Stimulated activated naive B cell treated with anti-CD40 and anti-IgM and Interleukin-4, amounts not matched to agents 10 μg/mL and 1 μg/mL and 100 μg/mL, for 72 hours (primary cell): Measurements from ENCODE around the gene PLD6.

ENCODE experiments used
- ATAC-seq, 2 donors: fragments of 150-1000 bp; cut with Tn5 transposase; replicated peaks; 2 replicates each; pipeline ENCODE4 v1.10.0; 2021; ENCODE audit warnings: moderate library complexity in 1 of 2
- DNase-seq: peaks from one replicate; pipeline ENCODE4 v3.0.0; 2021
- H3K27ac Mint-ChIP-seq: one replicate; pipeline ENCODE4 v1.8.0; 2022; ENCODE audit warnings: mild to moderate bottlenecking, mixed read lengths
- H3K27me3 Mint-ChIP-seq, 2 donors: one replicate each; pipeline ENCODE4 v1.8.0; 2022; ENCODE audit warnings: mixed read lengths in 2 of 2
- H3K36me3 Mint-ChIP-seq, 2 donors: one replicate each; pipeline ENCODE4 v1.8.0; 2022; ENCODE audit warnings: mixed read lengths in 2 of 2, mild to moderate bottlenecking in 1 of 2
- H3K4me1 Mint-ChIP-seq, 2 donors: one replicate each; pipeline ENCODE4 v1.8.0; 2022; ENCODE audit warnings: mixed read lengths in 2 of 2, mild to moderate bottlenecking in 1 of 2
- H3K4me3 Mint-ChIP-seq, 2 donors: one replicate each; pipeline ENCODE4 v1.8.0; 2022; ENCODE audit warnings: mild to moderate bottlenecking in 2 of 2, mixed read lengths in 2 of 2, moderate library complexity in 1 of 2
- H3K9me3 Mint-ChIP-seq, 2 donors: one replicate each; pipeline ENCODE4 v1.8.0; 2022; ENCODE audit warnings: mixed read lengths in 2 of 2, mild to moderate bottlenecking in 1 of 2

The PLD6 gene

DNA sequence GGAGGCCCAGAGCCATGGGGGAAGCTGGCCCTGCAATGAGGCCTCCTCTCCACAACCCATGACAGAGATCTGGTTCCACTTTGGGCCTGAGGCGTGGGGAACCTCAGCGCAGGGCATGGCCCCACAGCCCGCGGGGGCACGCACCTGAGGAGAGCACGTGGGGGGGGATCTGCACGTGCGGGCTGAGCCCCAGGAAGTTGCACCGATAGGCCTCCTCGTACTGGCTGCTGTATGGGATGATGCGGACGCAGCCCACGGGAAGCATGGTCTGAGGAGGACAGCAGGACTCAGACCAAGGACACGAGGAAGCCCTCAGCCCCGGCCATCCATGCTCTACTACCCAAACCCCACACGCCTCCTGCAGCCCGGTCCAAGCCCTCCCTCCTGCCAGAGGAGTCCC lies 10.1 kb upstream of the PLD6 start:
- Mint-ChIP-seq H3K36me3 (peaks cover 52 to 63% of the 10 kb centered on the region in 2 donors), H3K27me3 (no peaks in the 10 kb centered on the region), H3K4me1 (no peaks in the 10 kb centered on the region), H3K9me3 (no peaks in the 10 kb centered on the region), H3K27ac (no peak overlapping the region), H3K4me3 (no peak overlapping the region)
- no peak for ATAC-seq
- DNase-seq, result no peak

DNA sequence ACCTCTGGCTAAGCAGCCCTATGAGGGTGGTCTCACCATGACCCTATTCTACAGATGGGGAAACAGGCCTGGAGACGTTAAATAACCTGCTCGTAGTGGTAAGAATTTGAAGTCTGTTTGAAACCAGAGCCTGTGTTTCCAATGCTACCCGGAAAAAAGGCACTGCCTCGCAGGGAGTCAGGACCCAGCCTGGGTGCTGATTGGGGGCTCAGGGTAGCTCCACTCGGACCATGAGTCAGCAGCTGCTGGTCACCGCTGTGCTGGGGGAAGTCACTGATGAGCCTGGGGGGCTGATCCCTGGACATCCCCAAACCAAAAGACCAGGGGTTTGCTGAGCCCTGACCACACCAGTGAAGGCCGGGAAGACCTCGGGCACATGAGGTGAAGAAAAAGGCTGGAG lies 9.4 kb upstream of the PLD6 start:
- Mint-ChIP-seq H3K4me3 (no peak overlapping the region), H3K4me1 (no peaks in the 10 kb centered on the region), H3K36me3 (peaks cover 51 to 59% of the 10 kb centered on the region in 2 donors), H3K27ac (no peak overlapping the region), H3K9me3 (no peaks in the 10 kb centered on the region), H3K27me3 (no peaks in the 10 kb centered on the region)
- DNase-seq (no peak), ATAC-seq (no peak)

DNA sequence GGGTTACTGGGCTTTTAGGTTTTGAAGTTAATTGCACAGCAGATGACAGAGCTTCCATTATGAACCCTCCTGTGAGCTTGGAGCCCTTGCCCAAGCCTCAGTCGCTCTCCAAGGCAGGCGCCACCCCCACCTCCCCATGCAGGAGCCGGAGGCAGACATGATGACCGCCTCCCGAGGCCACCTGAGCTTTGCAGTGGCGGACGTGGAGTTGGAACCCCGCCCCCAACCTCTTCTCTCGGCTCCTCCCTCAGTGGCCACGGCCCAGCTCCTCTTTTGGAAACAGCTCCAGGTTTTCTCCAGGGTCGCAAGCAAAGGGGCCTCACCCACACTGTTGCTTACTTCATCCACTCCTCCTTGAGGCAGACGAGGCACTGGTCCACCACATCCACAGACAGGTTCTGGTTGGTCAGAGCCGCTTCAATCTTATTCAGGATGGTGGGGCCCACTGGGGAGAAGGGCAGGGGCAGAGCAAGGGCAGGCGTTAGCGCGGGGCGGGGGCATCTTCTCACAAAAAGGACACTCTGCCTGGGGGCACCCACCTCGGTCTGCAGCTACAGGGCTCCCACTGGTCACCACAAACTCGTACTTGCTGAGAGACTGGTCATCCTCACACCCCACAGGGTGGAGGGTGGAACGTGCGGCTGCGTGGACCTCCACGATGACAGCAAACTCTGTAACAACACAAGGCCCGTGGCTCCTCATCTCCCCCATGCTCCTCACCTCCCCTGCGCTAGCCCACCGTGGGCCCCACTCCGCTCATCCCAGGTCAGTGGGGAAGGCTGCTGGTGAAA lies 8.7 kb upstream of the PLD6 start:
- Mint-ChIP-seq H3K4me1 (no peaks in the 10 kb centered on the region), H3K4me3 (no peak overlapping the region), H3K27me3 (no peaks in the 10 kb centered on the region), H3K36me3 (peaks cover 44 to 52% of the 10 kb centered on the region in 2 donors), H3K27ac (no peak overlapping the region), H3K9me3 (no peaks in the 10 kb centered on the region)
- DNase-seq (no peak), ATAC-seq (no peak)

DNA sequence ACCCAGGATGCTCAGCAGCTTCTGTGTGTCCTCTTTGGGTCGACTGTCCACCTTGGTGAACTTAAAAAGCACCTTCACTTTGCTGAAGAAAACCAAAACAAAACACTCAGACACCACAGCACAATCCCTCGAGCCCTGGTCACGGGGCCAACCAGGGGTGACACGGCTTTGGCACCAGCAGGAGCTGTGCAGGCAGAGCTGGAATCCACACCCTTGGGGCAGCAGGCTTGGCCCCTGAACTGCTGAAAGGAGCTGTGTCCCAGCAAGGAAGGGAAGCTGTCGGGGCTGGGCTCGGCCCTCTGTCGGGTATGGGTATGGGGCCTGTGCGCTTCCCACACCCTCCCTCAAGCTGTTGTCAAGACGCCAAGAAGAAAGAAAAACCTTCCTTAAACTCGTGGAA lies 7.6 kb upstream of the PLD6 start:
- no peak overlapping the region for H3K4me3 Mint-ChIP-seq
- ATAC-seq, result no peak
- no peaks in the 10 kb centered on the region for H3K27me3 Mint-ChIP-seq
- H3K27ac Mint-ChIP-seq, result no peak overlapping the region
- peaks cover 38 to 46% of the 10 kb centered on the region in 2 donors for H3K36me3 Mint-ChIP-seq
- H3K9me3 Mint-ChIP-seq, result no peaks in the 10 kb centered on the region
- DNase-seq, result no peak
- no peaks in the 10 kb centered on the region for H3K4me1 Mint-ChIP-seq

DNA sequence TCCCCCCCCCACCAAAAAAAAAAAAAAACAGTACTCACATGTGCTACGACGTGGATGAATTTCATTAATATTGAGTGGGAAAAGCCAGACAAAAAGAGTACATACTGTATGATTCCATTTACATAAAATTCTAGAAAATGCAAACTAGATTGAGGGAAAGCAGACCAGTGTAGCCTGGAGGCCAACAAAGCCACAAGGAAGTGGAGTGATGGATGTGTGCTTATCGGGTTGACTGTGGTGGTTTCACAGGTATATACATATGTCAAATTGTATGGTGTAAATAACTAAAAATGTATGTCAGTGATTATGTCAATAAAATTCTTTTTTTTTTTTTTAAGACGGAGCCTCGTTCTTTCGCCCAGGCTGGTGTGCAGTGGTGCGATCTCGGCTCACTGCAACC lies 1.9 kb upstream of the PLD6 start:
- Mint-ChIP-seq H3K27ac (no peak overlapping the region), H3K36me3 (peaks cover 20 to 26% of the 10 kb centered on the region in 2 donors), H3K4me3 (no peak overlapping the region), H3K27me3 (no peaks in the 10 kb centered on the region), H3K4me1 (peaks cover 17 to 32% of the 10 kb centered on the region in 2 donors), H3K9me3 (peaks cover 0 to 5% of the 10 kb centered on the region in 2 donors)
- ATAC-seq (no peak), DNase-seq (no peak)

DNA sequence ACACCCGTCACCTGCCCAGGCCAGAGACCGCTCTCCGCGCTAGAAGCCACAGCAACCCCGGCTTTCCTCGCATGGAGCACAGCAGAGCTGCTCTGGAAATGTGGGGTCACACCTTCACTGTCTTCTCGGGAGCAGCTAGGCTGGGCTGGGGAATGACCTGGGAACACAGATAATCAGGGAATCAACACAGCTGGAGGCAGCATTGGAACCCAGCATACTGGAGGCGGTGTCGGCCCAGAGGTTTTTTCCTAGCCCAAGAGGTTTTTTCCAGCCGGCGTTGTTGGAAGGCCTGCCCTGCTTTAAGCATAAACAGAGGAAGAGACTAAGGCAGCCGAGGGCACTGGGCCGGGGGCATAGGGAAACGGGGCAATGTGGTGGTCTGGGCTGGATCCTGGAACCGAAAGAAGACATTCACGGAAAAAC lies 791 bp upstream of the PLD6 start:
- ATAC-seq, result no peak
- H3K4me1 Mint-ChIP-seq, result peaks cover 17 to 32% of the 10 kb centered on the region in 2 donors
- peak overlapping the region; percentile 76 to 89 for H3K4me3 Mint-ChIP-seq
- peaks cover 0 to 5% of the 10 kb centered on the region in 2 donors for H3K9me3 Mint-ChIP-seq
- no peaks in the 10 kb centered on the region for H3K27me3 Mint-ChIP-seq
- peaks cover 23 to 30% of the 10 kb centered on the region in 2 donors for H3K36me3 Mint-ChIP-seq
- DNase-seq, result no peak
- H3K27ac Mint-ChIP-seq, result peak overlapping the region; percentile 92

DNA sequence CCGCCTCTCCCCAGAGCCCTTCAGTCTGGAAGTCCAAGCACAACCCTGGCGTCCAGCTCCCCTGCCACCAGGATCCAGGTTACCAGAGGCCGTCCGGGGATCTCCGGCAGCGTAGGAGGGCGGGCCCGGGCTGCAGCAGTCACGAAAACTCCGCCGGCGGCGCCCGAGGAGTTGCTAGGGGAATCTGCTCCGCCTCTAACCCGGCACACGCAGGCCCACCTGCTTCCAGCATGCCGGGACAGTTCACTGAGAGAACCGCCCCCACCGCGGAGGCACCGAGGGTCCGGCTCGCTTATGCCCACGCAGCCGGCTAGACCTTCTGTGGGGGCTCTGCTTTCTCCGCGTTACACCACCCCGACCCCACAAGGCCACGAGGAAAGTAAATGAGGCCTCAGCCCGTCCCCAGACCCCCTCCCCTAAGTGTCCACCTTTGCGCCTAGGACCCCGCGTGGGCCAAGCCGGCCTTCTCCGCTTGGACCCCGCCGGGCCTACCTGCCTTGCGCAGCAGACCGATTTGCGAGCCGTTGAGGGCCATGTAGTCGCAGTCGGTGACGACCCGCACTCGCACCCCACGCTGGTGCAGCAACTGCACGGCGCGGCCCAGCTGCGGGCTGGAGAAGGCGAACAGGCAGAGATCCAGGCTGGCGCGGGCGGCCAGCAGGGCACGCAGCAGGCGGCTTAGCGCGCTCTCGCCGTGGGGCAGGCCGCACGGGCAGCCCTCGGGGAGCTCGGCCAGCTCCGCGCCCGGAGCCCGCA lies 587 bp downstream of the PLD6 start:
- peaks cover 17 to 32% of the 10 kb centered on the region in 2 donors for H3K4me1 Mint-ChIP-seq
- peak; percentile 67 for DNase-seq
- H3K36me3 Mint-ChIP-seq, result peaks cover 27 to 34% of the 10 kb centered on the region in 2 donors
- peak overlapping the region; percentile 97 for H3K27ac Mint-ChIP-seq
- peak; percentile 64 to 74 for ATAC-seq
- peak overlapping the region; percentile 87 to 89 for H3K4me3 Mint-ChIP-seq
- H3K9me3 Mint-ChIP-seq, result peaks cover 0 to 5% of the 10 kb centered on the region in 2 donors
- no peaks in the 10 kb centered on the region for H3K27me3 Mint-ChIP-seq

DNA sequence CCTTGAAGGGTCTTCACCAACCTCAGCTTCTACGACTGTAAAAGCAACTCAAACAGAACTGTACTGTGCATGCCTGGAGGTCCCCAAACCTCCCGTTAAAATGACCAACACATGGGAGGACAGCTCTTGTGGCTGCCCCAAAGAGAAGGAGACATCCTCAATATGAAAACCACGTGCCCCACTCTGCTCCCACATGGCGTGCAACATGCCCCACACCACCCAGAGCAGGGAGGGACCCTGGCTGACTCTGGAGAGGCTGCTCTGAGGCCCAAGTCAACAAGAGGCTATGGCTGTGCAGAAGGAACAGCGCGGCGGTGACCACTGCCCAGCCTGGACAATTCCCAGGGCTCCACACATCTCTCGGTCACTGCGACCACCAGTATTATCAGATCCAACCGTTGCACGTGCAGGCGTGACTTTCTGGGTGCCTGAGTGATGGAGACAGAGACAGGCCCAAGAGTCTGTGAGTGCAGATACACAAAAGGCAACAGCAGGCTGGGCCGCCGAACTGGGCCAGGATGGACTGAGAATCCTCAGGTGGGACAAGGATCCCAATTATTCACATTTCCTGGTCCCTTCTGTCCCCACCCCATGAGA lies 1.4 kb downstream of the PLD6 start:
- Mint-ChIP-seq H3K9me3 (peaks cover 0 to 5% of the 10 kb centered on the region in 2 donors), H3K27ac (peak overlapping the region; percentile 97), H3K27me3 (no peaks in the 10 kb centered on the region), H3K36me3 (peaks cover 29 to 41% of the 10 kb centered on the region in 2 donors), H3K4me3 (peak overlapping the region; percentile 87 to 89), H3K4me1 (peaks cover 20 to 36% of the 10 kb centered on the region in 2 donors)
- DNase-seq (no peak), ATAC-seq (no peak)

DNA sequence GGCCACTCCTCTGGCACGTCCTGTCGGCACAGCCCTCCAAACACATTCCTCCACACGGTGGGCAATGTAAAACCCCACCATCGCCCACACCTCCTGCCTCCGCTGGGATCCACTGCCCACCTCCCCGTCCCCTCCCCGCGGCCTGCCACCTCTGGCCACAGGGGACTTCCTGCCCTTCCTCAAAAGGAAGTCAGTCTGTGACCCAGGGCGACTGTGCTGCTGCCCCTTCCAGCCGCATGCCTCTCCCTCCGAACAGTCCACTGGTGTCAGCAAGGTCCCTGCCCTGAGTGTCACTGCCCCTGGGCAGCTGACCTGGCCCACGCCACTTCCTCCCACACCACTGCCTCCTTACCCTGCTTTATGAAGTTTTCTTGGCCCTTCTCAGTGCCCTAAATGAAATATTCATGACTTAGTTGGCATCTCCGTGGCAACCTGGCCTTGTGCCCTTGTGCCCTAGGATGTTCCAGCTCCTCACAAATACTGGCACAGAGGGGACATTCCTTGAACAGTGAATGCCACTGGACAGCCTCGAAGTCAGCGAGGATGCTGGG lies 2.0 kb downstream of the PLD6 start:
- Mint-ChIP-seq H3K27me3 (no peaks in the 10 kb centered on the region), H3K27ac (no peak overlapping the region), H3K36me3 (peaks cover 29 to 43% of the 10 kb centered on the region in 2 donors), H3K9me3 (peaks cover 0 to 5% of the 10 kb centered on the region in 2 donors), H3K4me3 (peak overlapping the region; percentile 87 to 89), H3K4me1 (peaks cover 20 to 38% of the 10 kb centered on the region in 2 donors)
- DNase-seq (no peak), ATAC-seq (no peak)

DNA sequence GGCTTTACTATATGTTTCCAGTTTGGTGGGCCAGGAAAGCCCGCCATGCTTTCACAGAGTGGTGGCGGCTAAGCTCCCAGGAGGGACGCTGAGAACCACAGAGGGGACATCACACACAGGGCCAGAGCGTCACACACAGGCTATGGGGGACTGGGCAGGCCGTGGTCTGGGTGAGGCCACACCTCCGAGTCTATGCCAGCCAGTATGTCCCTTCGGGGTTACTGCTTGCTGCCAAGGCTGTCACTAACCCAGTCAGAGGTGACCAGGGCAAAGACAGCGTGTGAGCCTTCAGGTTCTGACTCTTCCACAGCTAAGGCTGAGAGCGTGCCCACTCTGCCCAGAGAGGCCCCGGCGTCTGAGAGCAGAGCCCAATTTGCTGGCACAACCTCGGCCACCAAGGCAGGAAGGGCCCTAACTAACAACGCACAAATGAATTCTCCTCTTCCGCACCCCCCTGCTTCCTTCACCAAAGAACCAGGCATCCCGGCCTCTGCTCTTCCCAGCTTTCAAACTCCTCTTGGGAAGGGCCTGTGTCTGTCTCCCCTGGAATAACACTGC lies 2.9 kb downstream of the PLD6 start:
- no peak overlapping the region for H3K27ac Mint-ChIP-seq
- no peak overlapping the region for H3K4me3 Mint-ChIP-seq

DNA sequence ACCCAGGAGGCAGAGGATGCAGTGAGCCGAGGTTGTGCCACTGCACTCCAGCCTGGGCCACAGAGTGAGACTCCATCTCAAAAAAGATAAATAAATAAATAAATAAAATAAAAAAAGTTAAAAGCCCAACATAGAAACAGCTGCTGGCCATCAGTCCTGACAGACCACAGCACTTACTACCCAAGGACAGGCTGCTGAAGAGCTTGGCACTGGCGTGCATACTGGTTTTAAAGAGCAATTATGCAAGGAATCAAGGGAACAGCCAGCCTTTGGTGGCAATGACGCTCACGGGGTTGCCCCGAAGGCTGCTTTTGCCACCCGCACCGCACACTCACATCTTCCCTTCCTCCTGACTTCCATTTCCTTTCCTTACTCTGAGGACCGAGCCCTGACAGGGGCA lies 4.2 kb downstream of the PLD6 start:
- Mint-ChIP-seq H3K36me3 (peaks cover 32 to 56% of the 10 kb centered on the region in 2 donors), H3K4me1 (peaks cover 21 to 38% of the 10 kb centered on the region in 2 donors), H3K27me3 (no peaks in the 10 kb centered on the region), H3K9me3 (peaks cover 0 to 5% of the 10 kb centered on the region in 2 donors), H3K4me3 (no peak overlapping the region), H3K27ac (no peak overlapping the region)
- ATAC-seq (no peak), DNase-seq (no peak)

More for the DNA sequence above, 2.9 kb downstream of the PLD6 start:
- peaks cover 0 to 5% of the 10 kb centered on the region in 2 donors for H3K9me3 Mint-ChIP-seq
- DNase-seq (no peak), ATAC-seq (no peak)
- H3K27me3 Mint-ChIP-seq, result no peaks in the 10 kb centered on the region
- peaks cover 29 to 45% of the 10 kb centered on the region in 2 donors for H3K36me3 Mint-ChIP-seq
- peaks cover 20 to 38% of the 10 kb centered on the region in 2 donors for H3K4me1 Mint-ChIP-seq

DNA sequence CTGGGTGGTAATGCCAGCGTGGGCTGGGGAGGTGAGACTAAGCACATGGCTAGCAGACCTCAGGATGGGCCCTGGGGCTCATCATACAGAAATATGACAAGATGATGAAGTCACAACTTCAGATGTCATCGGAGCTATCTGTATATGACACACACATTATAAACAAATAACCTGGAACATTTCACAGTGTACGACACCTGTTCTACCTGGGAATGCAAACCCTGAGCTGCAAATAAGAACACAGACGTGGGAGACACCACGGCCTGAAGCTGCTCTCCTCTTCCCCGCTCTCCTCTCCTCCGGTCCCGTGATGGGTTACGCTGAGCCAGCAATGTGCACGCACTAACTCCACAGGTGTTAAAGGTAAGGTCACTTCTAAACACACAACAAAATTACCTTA lies 4.9 kb downstream of the PLD6 start:
- ATAC-seq (no peak), DNase-seq (no peak)
- peaks cover 32 to 56% of the 10 kb centered on the region in 2 donors for H3K36me3 Mint-ChIP-seq
- H3K27ac Mint-ChIP-seq, result no peak overlapping the region
- peaks cover 17 to 31% of the 10 kb centered on the region in 2 donors for H3K4me1 Mint-ChIP-seq
- no peak overlapping the region for H3K4me3 Mint-ChIP-seq
- H3K9me3 Mint-ChIP-seq, result peaks cover 0 to under 1% of the 10 kb centered on the region in 2 donors
- no peaks in the 10 kb centered on the region for H3K27me3 Mint-ChIP-seq

DNA sequence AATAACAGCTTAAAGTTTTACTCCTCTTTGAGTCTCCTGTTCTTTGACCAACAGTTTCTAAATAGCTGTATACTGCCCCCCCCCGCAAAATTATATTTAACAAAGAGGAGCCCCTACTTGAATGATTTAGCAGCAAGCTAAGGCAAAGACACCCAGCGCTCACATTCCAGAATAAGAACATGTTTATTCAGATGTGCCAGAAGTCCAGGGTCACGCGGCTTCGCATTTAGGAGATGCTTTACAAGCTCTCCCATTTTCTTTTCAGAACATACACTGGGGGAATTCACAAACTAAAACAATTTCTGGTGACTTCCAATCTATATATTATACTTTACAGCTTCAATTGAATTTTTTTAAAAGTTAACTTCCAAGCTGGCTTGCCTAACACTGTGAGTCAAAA lies 5.3 kb downstream of the PLD6 start:
- Mint-ChIP-seq H3K36me3 (peaks cover 32 to 56% of the 10 kb centered on the region in 2 donors), H3K9me3 (no peaks in the 10 kb centered on the region), H3K27ac (no peak overlapping the region), H3K27me3 (no peaks in the 10 kb centered on the region), H3K4me3 (no peak overlapping the region), H3K4me1 (peaks cover 17 to 30% of the 10 kb centered on the region in 2 donors)
- DNase-seq (no peak), ATAC-seq (no peak)

DNA sequence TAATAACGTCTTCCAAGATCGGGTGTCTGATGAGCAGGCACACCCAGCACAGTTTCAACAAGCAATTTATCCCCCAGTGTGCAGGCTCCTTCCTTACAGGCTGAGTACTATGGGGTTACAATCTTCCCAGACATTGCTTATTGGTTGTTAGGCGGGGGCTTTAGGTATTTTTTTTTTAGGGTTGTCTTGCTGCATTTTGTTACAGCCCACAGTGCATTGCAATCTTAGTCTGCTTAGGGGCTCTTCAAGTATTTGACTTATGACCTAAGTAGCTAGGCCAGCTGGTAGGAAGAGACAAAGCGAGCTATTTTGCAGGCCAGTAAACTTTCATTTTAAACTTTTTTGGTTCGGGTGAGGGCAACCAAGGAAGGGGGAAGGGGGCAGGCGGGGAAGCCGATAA lies 5.8 kb downstream of the PLD6 start:
- no peak overlapping the region for H3K4me3 Mint-ChIP-seq
- no peak for DNase-seq
- peaks cover 32 to 56% of the 10 kb centered on the region in 2 donors for H3K36me3 Mint-ChIP-seq
- peak overlapping the region; percentile 9 for H3K27ac Mint-ChIP-seq
- peaks cover 17 to 25% of the 10 kb centered on the region in 2 donors for H3K4me1 Mint-ChIP-seq
- no peak for ATAC-seq
- H3K9me3 Mint-ChIP-seq, result no peaks in the 10 kb centered on the region
- no peaks in the 10 kb centered on the region for H3K27me3 Mint-ChIP-seq
